Natural killer cell (primary cell): ENCODE data around the gene TCTN1. TPM values are rescaled to one million over a fixed set of nuclear protein-coding genes. Genes with fewer than 3 reads are reported as not detected.
A peak's percentile ranks its signal among the peaks of the same experiment; 100 is the strongest.
"Not testable (repeated sequence)": the region's sequence is repeated elsewhere in the genome, so short reads cannot be mapped to it uniquely, and the experiment has no call there.

Experiments
- ATAC-seq, 3 donors: fragments of 150-1000 bp in 2 of 3; fragments of 200-7000 bp in 1 of 3; cut with Tn5 transposase; 1 replicate in 1 of 3; 2 replicates in 2 of 3; pipeline ENCODE4 v1.10.0; 2021; ENCODE audit warnings: mild to moderate bottlenecking in 2 of 3, moderate library complexity in 2 of 3
- DNase-seq, 2 donors: peaks; one replicate each; pipeline versions ENCODE4 v3.0.0 to v3.0.0-alpha.2; 2013 to 2021; ENCODE audit warnings: mixed read lengths in 1 of 2
- H3K27ac ChIP-seq: one replicate; pipeline ENCODE4 v1.5.1; 2013; ENCODE audit warnings: mild to moderate bottlenecking, low read length
- H3K27me3 ChIP-seq: one replicate; pipeline ENCODE4 v1.6.1; 2013; ENCODE audit warnings: low read length; ENCODE audit not compliant: control insufficient read depth, insufficient read depth
- H3K36me3 ChIP-seq: one replicate; pipeline ENCODE4 v1.6.1; 2013; ENCODE audit warnings: low read length; ENCODE audit not compliant: control insufficient read depth, insufficient read depth
- H3K4me1 ChIP-seq: one replicate; pipeline ENCODE4 v1.6.1; 2013; ENCODE audit warnings: low read length; ENCODE audit not compliant: control insufficient read depth, insufficient read depth
- H3K4me3 ChIP-seq: one replicate; pipeline ENCODE4 v1.5.1; 2013; ENCODE audit warnings: low read length
- H3K9me3 ChIP-seq: one replicate; pipeline ENCODE4 v1.6.1; 2013; ENCODE audit warnings: low read length; ENCODE audit not compliant: control insufficient read depth, insufficient read depth
- H3K27ac Mint-ChIP-seq, 2 donors: one replicate each; pipeline ENCODE4 v1.8.0; 2022; ENCODE audit warnings: mild to moderate bottlenecking in 2 of 2, mixed read lengths in 2 of 2, moderate library complexity in 1 of 2
- H3K27me3 Mint-ChIP-seq, 2 donors: one replicate each; pipeline ENCODE4 v1.8.0; 2022; ENCODE audit warnings: low read depth in 2 of 2, mixed read lengths in 2 of 2
- H3K36me3 Mint-ChIP-seq: one replicate; pipeline ENCODE4 v1.8.0; 2022; ENCODE audit warnings: mixed read lengths
- H3K4me1 Mint-ChIP-seq, 2 donors: one replicate each; pipeline ENCODE4 v1.8.0; 2022; ENCODE audit warnings: mixed read lengths in 2 of 2
- H3K4me3 Mint-ChIP-seq: one replicate; pipeline ENCODE4 v1.8.0; 2022; ENCODE audit warnings: mild to moderate bottlenecking, moderate library complexity, mixed read lengths
- H3K9me3 Mint-ChIP-seq, 2 donors: one replicate each; pipeline ENCODE4 v1.8.0; 2022; ENCODE audit warnings: mixed read lengths in 2 of 2
- WGBS: methylation state at CpG from one replicate; pipeline ENCODE4 v1.1.7; 2013; ENCODE audit warnings: missing lambda C conversion rate; ENCODE audit not compliant: insufficient coverage; 5-methylcytosine and 5-hydroxymethylcytosine counted together
- intact Hi-C: fragments of 100-400 bp; cut with micrococcal nuclease; formaldehyde crosslinking; loops from one replicate; pipeline ENCODE4 v1.14.2; 2022
- total RNA-seq, 4 donors: library from RNA; stranded (reverse); fragments of 120-200 nt in 1 of 4; gene quantifications; one replicate each; pipeline versions ENCODE4 v1.2.3 to v1.2.4, GENCODE V29; 2013 to 2022
- TF ChIP-seq, protein P1 (sequence below): fragments of 200-600 bp; IDR thresholded peaks from one replicate; pipeline ENCODE4 v1.8.0; 2022; ENCODE audit warnings: antibody characterized with exemption

TCTN1 gene
- total RNA-seq, 3 donors from 2014 or later (not counting 1 experiment from before 2014, with no cell fraction given), result 4.3 to 6.6 (median 5.2) TPM

DNA sequence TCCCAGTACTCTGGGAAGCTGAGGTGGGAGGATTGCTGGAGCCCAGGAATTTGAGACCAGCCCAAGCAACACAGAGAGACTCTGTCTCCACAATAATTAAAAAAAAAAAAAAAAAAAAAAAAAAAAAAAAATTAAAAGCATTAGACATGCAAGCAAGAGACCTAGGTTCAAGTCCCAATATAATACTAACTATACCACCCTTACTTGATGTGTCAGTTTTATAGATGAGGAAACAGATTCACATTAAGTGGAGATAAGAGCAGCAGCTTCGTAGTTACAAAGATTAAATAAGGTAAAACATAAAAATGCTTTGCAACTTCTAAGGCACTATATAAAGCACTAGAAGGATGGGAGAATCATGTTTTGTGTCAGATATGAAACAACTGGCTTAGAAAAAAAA is 39.9 kb upstream of the TCTN1 start:
- no CpG with 5 or more reads among the region's 1 CpG for WGBS
- intact Hi-C loops, result no loop called here

DNA sequence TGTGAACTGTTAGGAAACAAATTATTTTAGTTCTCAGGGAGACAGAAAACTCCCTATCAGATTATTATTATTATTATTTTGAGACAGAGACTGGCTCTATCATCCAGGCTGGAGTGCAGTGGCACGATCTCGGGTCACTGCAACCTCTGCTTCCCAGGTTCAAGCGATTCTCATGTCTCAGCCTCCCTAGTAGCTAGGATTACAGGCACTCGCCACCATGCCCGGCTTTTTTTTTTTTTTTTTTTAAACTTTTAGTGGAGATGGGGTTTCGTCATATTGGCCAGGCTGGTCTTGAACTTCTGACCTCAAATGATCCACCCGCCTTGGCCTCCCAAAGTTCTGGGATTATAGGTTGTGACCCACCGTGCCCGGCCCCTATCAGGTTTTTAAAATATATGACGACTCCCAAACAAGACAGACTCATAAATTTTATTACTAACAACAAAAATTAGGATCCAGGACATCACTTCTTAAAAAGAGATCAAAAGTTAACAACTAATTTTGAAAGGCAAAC is 39.2 kb upstream of the TCTN1 start:
- H3K4me3 ChIP-seq, DNase-seq, ATAC-seq, H3K36me3 ChIP-seq, H3K9me3 ChIP-seq, H3K27me3 ChIP-seq, H3K27ac ChIP-seq, H3K4me3 Mint-ChIP-seq, H3K9me3 Mint-ChIP-seq, H3K27me3 Mint-ChIP-seq, H3K36me3 Mint-ChIP-seq: not testable (repeated sequence)
- peaks cover 24% of the 10 kb centered on the region for H3K4me1 ChIP-seq
- Mint-ChIP-seq H3K4me1 (peaks cover 54% of the 10 kb centered on the region in 2 donors), H3K27ac (peak overlapping the region in 1 of 2 donors; percentile 88)
- WGBS, result 92% methylated on average over 7 of the region's 10 CpGs
- intact Hi-C loops, result loop anchor here (1.0 kb wide), 1 partner anchor 10 kb away; no protein-coding TSS in a partner anchor

More for the DNA sequence above, 39.9 kb upstream of the TCTN1 start:
- Histone ChIP-seq H3K27ac (no peak overlapping the region), H3K9me3 (peaks cover 8% of the 10 kb centered on the region), H3K4me1 (peaks cover 16% of the 10 kb centered on the region), H3K4me3 (no peak overlapping the region), H3K36me3 (no peaks in the 10 kb centered on the region), H3K27me3 (no peaks in the 10 kb centered on the region)
- H3K4me3 Mint-ChIP-seq, result no peak overlapping the region
- peaks cover 51 to 52% of the 10 kb centered on the region in 2 donors for H3K4me1 Mint-ChIP-seq
- H3K27ac Mint-ChIP-seq, result no peak overlapping the region
- DNase-seq (no peak), ATAC-seq (no peak)
- no peaks in the 10 kb centered on the region for H3K27me3 Mint-ChIP-seq
- peaks cover 0 to 3% of the 10 kb centered on the region in 2 donors for H3K9me3 Mint-ChIP-seq
- H3K36me3 Mint-ChIP-seq, result peaks cover 7% of the 10 kb centered on the region
- TF ChIP-seq, protein P1, sequence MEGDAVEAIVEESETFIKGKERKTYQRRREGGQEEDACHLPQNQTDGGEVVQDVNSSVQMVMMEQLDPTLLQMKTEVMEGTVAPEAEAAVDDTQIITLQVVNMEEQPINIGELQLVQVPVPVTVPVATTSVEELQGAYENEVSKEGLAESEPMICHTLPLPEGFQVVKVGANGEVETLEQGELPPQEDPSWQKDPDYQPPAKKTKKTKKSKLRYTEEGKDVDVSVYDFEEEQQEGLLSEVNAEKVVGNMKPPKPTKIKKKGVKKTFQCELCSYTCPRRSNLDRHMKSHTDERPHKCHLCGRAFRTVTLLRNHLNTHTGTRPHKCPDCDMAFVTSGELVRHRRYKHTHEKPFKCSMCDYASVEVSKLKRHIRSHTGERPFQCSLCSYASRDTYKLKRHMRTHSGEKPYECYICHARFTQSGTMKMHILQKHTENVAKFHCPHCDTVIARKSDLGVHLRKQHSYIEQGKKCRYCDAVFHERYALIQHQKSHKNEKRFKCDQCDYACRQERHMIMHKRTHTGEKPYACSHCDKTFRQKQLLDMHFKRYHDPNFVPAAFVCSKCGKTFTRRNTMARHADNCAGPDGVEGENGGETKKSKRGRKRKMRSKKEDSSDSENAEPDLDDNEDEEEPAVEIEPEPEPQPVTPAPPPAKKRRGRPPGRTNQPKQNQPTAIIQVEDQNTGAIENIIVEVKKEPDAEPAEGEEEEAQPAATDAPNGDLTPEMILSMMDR, result no peak

DNA sequence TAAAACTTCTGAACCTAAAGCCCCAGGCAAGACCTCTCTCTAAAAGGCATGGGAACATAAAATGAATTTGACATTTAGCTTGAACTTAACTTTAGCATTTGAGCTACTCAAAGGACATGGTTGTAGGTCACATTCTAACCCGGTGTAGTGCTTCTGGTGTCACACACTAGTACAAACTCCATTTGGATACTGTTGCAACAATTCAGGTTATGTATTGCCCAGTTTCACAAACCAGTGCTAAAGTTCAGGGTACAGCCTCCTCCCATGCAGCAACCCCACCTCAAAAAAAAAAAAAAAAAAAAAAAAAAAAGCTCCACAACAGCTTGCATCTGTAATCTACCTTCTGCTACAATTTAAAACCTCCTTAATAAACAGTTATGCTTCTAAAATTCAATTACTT is 38.6 kb upstream of the TCTN1 start:
- no peaks in the 10 kb centered on the region for H3K27me3 ChIP-seq
- intact Hi-C loops, result loop anchor here (1.0 kb wide), 1 partner anchor 11 kb away; no protein-coding TSS in a partner anchor
- H3K36me3 ChIP-seq, result no peaks in the 10 kb centered on the region
- TF ChIP-seq, protein P1, result no peak
- no peaks in the 10 kb centered on the region for H3K9me3 Mint-ChIP-seq
- peaks cover 53% of the 10 kb centered on the region in 2 donors for H3K4me1 Mint-ChIP-seq
- H3K9me3 ChIP-seq, result peaks cover 8% of the 10 kb centered on the region
- no peak overlapping the region for H3K4me3 ChIP-seq
- peak overlapping the region; percentile 88 to 99 for H3K27ac Mint-ChIP-seq
- H3K36me3 Mint-ChIP-seq, result no peaks in the 10 kb centered on the region
- H3K27ac ChIP-seq, result peak overlapping the region; percentile 38
- 56% methylated on average over 1 of the region's 1 CpG for WGBS
- ATAC-seq (no peak), DNase-seq (no peak)
- no peaks in the 10 kb centered on the region for H3K27me3 Mint-ChIP-seq
- peaks cover 29% of the 10 kb centered on the region for H3K4me1 ChIP-seq
- no peak overlapping the region for H3K4me3 Mint-ChIP-seq

DNA sequence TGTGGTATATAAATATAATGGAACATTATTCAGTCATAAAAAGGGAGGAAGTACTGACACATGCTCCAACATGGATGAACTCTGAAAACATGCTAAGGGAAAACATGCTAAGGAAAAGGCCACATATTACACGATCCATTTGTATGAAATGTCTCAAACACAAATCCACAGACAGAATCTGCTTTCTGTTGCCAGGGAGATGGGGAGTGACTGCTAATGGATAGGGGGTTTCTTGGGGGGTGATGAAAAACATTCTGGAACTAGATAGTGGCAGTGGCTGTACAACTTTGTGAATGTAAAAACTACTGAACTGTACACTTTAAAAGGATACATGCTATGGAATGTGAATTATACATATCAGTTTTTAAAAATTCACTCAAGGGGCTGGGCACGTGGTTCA is 37.4 kb upstream of the TCTN1 start:
- peak overlapping the region; percentile 14 for H3K4me3 Mint-ChIP-seq
- Histone ChIP-seq H3K27me3 (no peaks in the 10 kb centered on the region), H3K4me3 (no peak overlapping the region), H3K27ac (no peak overlapping the region), H3K9me3 (peaks cover 5% of the 10 kb centered on the region), H3K4me1 (peaks cover 40% of the 10 kb centered on the region), H3K36me3 (no peaks in the 10 kb centered on the region)
- TF ChIP-seq, protein P1, result no peak
- no peaks in the 10 kb centered on the region for H3K36me3 Mint-ChIP-seq
- WGBS, result 100% methylated on average over 1 of the region's 2 CpGs
- H3K9me3 Mint-ChIP-seq, result no peaks in the 10 kb centered on the region
- intact Hi-C loops, result no loop called here
- ATAC-seq, result no peak
- no peak for DNase-seq
- H3K4me1 Mint-ChIP-seq, result peaks cover 57 to 59% of the 10 kb centered on the region in 2 donors
- H3K27me3 Mint-ChIP-seq, result no peaks in the 10 kb centered on the region
- peak overlapping the region; percentile 88 to 99 for H3K27ac Mint-ChIP-seq
